GM08714 (cell line): ENCODE measurements around the gene HAND1.
A peak's percentile ranks its signal among the peaks of the same experiment; 100 is the strongest.

Experiments used
- H3K4me3 ChIP-seq: fragments of 200-500 bp; sonication (Bioruptor generic); 2 replicates; pipeline ENCODE4 v1.5.1; 2014; ENCODE audit warnings: mild to moderate bottlenecking, low read length, inconsistent platforms
- ZNF274 ChIP-seq: IDR thresholded peaks from 2 replicates; pipeline ENCODE4 v1.6.1; 2012; ENCODE audit warnings: mild to moderate bottlenecking, low read depth, low read length

The HAND1 gene

GRCh38 chr5:154444556-154445421 is 33.2 kb downstream of the HAND1 start:
- H3K4me3 ChIP-seq = peak overlapping the region; percentile 91
- TF ChIP-seq ZNF274 = no peak

- H3K4me3 ChIP-seq = no peak overlapping the region
- TF ChIP-seq ZNF274 = no peak
Measured at GRCh38 chr5:154442801-154443200, 35.2 kb downstream of the HAND1 start.

- TF ChIP-seq ZNF274 = no peak
- no peak overlapping the region for H3K4me3 ChIP-seq
Measured at GRCh38 chr5:154440540-154440939, 37.5 kb downstream of the HAND1 start.

GRCh38 chr5:154437281-154437965 is 40.6 kb downstream of the HAND1 start:
- TF ChIP-seq ZNF274 = no peak
- no peak overlapping the region for H3K4me3 ChIP-seq

GRCh38 chr5:154435226-154435625 is 42.8 kb downstream of the HAND1 start:
- no peak overlapping the region for H3K4me3 ChIP-seq
- no peak for TF ChIP-seq ZNF274

GRCh38 chr5:154430961-154431630 is 46.9 kb downstream of the HAND1 start:
- no peak for TF ChIP-seq ZNF274
- no peak overlapping the region for H3K4me3 ChIP-seq

GRCh38 chr5:154430466-154430865 is 47.6 kb downstream of the HAND1 start:
- no peak overlapping the region for H3K4me3 ChIP-seq
- TF ChIP-seq ZNF274 = no peak

- no peak overlapping the region for H3K4me3 ChIP-seq
- no peak for TF ChIP-seq ZNF274
Measured at GRCh38 chr5:154429341-154429740, 48.7 kb downstream of the HAND1 start.

- no peak overlapping the region for H3K4me3 ChIP-seq
- TF ChIP-seq ZNF274 = no peak
Measured at GRCh38 chr5:154428208-154428607, 49.8 kb downstream of the HAND1 start.
